ENCODE results near the gene KREMEN1. TPM values are rescaled to one million over a fixed set of nuclear protein-coding genes. Genes with fewer than 3 reads are reported as not detected.
A peak's percentile ranks its signal among the peaks of the same experiment; 100 is the strongest.

Gene KREMEN1
- total and polyA plus RNA-seq, 10 of the 15 experiments (the other 5 are each of a cell fraction or from before 2014, with no cell fraction given): 0.10 to 2.5 (median 0.20) TPM; not detected in 1

GRCh38 chr22:29202212-29203192, 129.7 kb downstream of the KREMEN1 start (continued):
- peak; percentile 92 for TF ChIP-seq ZNF687 (IDR thresholded peaks at IDR 0.05)
- 0 out of 2 replicates have a peak, but pooled peaks have one; percentile 19 for TF ChIP-seq HDAC2 (IDR thresholded peaks at IDR 0.05)
- 0 out of 2 replicates have a peak, but pooled peaks have one; percentile 82 for TF ChIP-seq IRF4 (IDR thresholded peaks at IDR 0.05; ENCODE audit: low read depth, low read length)
- TF ChIP-seq SUPT20H (IDR thresholded peaks at IDR 0.05; ENCODE audit: borderline replicate concordance, control insufficient read depth, low read depth, low read length): no peak
- no peak for TF ChIP-seq E2F4 (IDR thresholded peaks at IDR 0.05; ENCODE audit: low read depth, low read length)
- peak; percentile 91 for TF ChIP-seq DPF2 (IDR thresholded peaks at IDR 0.05)
- peak; percentile 66 for TF ChIP-seq CREB1 (IDR thresholded peaks at IDR 0.05; ENCODE audit: low read depth)
- peak; percentile 15; the same call in 1 of the 2 replicates for TF ChIP-seq RAD21 (IDR thresholded peaks at IDR 0.05; ENCODE audit: insufficient read depth, low read depth, low read length)
- no peak for TF ChIP-seq MYC (IDR thresholded peaks at IDR 0.05; ENCODE audit: insufficient read depth, insufficient read length, insufficient replicate concordance, low read length, severe bottlenecking)
- no peak for TF ChIP-seq FOS (IDR thresholded peaks at IDR 0.05; ENCODE audit: borderline replicate concordance, extremely low read depth, insufficient read length)
- TF ChIP-seq ATF7 (IDR thresholded peaks at IDR 0.05; ENCODE audit: low read depth): peak; percentile 73; the same call in 1 of the 2 replicates
- TF ChIP-seq PAX5 (IDR thresholded peaks at IDR 0.05; ENCODE audit: borderline replicate concordance, low read depth, low read length): peak; percentile 97
- TF ChIP-seq POLR2AphosphoS2 (IDR thresholded peaks at IDR 0.05; ENCODE audit: low read depth, low read length): no peak; the same call in none of the 2 replicates
- TF ChIP-seq, protein P1, sequence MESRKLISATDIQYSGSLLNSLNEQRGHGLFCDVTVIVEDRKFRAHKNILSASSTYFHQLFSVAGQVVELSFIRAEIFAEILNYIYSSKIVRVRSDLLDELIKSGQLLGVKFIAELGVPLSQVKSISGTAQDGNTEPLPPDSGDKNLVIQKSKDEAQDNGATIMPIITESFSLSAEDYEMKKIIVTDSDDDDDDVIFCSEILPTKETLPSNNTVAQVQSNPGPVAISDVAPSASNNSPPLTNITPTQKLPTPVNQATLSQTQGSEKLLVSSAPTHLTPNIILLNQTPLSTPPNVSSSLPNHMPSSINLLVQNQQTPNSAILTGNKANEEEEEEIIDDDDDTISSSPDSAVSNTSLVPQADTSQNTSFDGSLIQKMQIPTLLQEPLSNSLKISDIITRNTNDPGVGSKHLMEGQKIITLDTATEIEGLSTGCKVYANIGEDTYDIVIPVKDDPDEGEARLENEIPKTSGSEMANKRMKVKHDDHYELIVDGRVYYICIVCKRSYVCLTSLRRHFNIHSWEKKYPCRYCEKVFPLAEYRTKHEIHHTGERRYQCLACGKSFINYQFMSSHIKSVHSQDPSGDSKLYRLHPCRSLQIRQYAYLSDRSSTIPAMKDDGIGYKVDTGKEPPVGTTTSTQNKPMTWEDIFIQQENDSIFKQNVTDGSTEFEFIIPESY (IDR thresholded peaks at IDR 0.05): no peak
- peak; percentile 47; the same call in 1 of the 2 replicates for TF ChIP-seq JUNB (IDR thresholded peaks at IDR 0.05)
- TF ChIP-seq, protein P2, sequence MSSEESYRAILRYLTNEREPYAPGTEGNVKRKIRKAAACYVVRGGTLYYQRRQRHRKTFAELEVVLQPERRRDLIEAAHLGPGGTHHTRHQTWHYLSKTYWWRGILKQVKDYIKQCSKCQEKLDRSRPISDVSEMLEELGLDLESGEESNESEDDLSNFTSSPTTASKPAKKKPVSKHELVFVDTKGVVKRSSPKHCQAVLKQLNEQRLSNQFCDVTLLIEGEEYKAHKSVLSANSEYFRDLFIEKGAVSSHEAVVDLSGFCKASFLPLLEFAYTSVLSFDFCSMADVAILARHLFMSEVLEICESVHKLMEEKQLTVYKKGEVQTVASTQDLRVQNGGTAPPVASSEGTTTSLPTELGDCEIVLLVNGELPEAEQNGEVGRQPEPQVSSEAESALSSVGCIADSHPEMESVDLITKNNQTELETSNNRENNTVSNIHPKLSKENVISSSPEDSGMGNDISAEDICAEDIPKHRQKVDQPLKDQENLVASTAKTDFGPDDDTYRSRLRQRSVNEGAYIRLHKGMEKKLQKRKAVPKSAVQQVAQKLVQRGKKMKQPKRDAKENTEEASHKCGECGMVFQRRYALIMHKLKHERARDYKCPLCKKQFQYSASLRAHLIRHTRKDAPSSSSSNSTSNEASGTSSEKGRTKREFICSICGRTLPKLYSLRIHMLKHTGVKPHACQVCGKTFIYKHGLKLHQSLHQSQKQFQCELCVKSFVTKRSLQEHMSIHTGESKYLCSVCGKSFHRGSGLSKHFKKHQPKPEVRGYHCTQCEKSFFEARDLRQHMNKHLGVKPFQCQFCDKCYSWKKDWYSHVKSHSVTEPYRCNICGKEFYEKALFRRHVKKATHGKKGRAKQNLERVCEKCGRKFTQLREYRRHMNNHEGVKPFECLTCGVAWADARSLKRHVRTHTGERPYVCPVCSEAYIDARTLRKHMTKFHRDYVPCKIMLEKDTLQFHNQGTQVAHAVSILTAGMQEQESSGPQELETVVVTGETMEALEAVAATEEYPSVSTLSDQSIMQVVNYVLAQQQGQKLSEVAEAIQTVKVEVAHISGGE (CRISPR knock-in tag; IDR thresholded peaks at IDR 0.05): no peak
- TF ChIP-seq NFYB (IDR thresholded peaks at IDR 0.05; ENCODE audit: insufficient read depth, low read depth, low read length): no peak
- TF ChIP-seq JUND (IDR thresholded peaks at IDR 0.05; ENCODE audit: low read depth, low read length): no peak
